HL-60/S4 (cell line): ENCODE measurements around the gene HNMT.
"Not testable (repeated sequence)": the region's sequence is repeated elsewhere in the genome, so short reads cannot be mapped to it uniquely, and the experiment has no call there.

ENCODE experiments used
- in situ Hi-C: fragments of 300-500 bp; cut with MboI; formaldehyde crosslinking; loops from 2 replicates; pipeline ENCODE4 v1.14.3; 2022; ENCODE audit warnings: low sequenced_read_pairs

Gene HNMT

DNA sequence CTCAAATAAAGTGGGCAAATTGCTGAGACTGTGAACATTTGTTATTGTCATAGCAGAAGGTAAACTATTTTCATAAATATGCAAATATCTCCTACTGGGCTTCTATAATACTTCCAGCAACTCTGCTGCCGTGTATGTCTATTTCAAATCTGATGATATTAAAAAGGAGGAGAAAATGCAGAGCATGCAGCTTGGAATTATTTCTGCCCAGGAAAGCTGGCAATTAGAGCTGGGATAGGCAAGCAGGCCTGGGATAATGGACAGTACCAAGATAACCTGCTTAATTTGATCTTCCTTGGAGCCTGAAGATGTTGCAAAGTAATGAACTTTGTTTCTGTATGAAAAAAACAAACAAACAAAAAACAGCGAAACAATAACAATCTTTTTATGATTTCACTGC, 72.8 kb downstream of the HNMT start:
- in situ Hi-C loops, result no loop called here

GRCh38 chr2:138040616-138041015, 76.3 kb downstream of the HNMT start:
- in situ Hi-C loops, result no loop called here

GRCh38 chr2:138042311-138042710, 78.0 kb downstream of the HNMT start:
- in situ Hi-C loops, result no loop called here

DNA sequence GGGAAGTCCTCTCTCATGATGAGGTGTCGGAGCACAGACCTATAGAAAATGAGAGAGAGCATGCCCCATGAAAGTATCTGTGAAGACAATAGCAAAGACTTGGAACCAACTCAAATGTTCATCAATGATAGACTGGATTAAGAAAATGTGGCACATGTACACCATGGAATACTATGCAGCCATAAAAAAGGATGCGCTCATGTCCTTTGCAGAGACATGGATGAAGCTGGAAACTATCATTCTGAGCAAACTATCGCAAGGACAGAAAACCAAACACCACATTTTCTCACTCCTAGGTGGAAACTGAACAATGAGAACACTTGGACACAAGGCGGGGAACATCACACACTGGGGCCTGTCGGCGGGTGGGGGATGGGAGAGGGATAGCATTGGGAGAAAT, 79.3 kb downstream of the HNMT start:
- in situ Hi-C loops, result not testable (repeated sequence)

- in situ Hi-C loops, result no loop called here
Observed at GRCh38 chr2:138058427-138058826, 94.2 kb downstream of the HNMT start.

- in situ Hi-C loops, result no loop called here
Observed at GRCh38 chr2:138059487-138060300, 95.4 kb downstream of the HNMT start.

GRCh38 chr2:138060301-138060635, 96.0 kb downstream of the HNMT start:
- in situ Hi-C loops, result no loop called here

DNA sequence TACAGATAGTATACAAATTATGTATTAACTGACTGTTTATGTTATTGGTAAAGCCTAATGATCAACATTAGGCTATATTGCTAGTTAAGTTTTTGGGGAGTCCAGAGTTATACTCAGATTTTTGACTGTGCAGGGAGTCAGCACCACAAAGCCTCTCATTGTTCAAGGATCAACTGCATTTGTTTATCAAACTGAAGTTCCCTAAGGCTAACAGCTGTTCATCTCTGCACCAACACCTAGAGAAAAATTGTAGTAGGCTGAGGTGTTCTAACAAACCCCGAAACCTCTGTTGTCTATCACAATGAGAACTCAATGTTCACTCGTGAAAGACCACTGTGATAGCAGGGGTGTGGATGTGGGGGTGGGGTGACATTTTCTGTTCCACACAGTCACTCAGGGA, 97.7 kb downstream of the HNMT start:
- in situ Hi-C loops, result no loop called here

- in situ Hi-C loops, result no loop called here
Observed at GRCh38 chr2:138063181-138063580, 98.9 kb downstream of the HNMT start.
